ENCODE measurements around the gene HOXA9.

- peak; percentile 75 to 91 for TF ChIP-seq CTCF (conservative IDR thresholded peaks at IDR 0.05 in 1 of 2, IDR thresholded peaks at IDR 0.05 in 1 of 2; ENCODE audit: extremely low read depth in 1 of 2, insufficient read depth in 1 of 2, low read depth in 1 of 2, low read length in 2 of 2)
- no peak for TF ChIP-seq EZH2 (IDR thresholded peaks at IDR 0.05; ENCODE audit: borderline replicate concordance, low read length)
These were observed 22.1 kb downstream of the HOXA9 start, which contains the start of gene HOXA5 for GRCh38 chr7:27143023-27143949.

Measured in mammary epithelial cell (primary cell).